ENCODE data around the gene FAM3D.
A peak's percentile ranks its signal among the peaks of the same experiment; 100 is the strongest.

The FAM3D gene

DNA sequence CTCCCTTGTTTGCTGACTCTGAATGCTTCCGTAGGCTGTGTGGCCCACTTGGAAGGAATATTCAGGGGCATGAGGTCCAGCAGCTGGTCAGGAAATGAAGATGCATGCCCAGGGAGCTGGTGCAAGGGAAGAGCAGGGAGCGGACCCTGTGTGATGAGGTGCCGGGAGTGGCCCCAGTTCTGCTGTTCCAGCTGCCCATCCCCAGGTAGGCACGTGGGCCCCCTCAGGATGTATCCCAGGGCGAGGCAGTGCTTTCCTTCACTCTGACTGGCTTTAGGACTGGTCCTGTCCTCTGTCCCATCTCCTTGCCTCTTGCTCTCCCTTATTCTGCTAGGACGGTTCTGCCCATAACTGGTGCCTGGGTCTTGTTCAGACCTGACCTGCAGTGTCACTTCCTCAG lies 1.1 kb upstream of the FAM3D start:
- Histone ChIP-seq H2AK5ac (ENCODE audit: low read length, severe bottlenecking) (no peak overlapping the region), H3K27me3 (ENCODE audit: control insufficient read depth in 1 of 2, insufficient read depth in 1 of 2, low read length in 2 of 2) (peaks cover 18 to 25% of the 10 kb centered on the region in 2 experiments), H2BK12ac (ENCODE audit: low read length in 2 of 2) (no peak overlapping the region), H3K14ac (ENCODE audit: low read length in 2 of 2) (no peak overlapping the region), H3K9me3 (ENCODE audit: control insufficient read depth, low read length) (no peaks in the 10 kb centered on the region), H4K8ac (ENCODE audit: low read length) (no peak overlapping the region), H2BK5ac (ENCODE audit: low read depth, low read length, poor library complexity, severe bottlenecking) (no peak overlapping the region), H3K36me3 (ENCODE audit: control insufficient read depth in 1 of 2, insufficient read depth in 2 of 2, low read depth in 1 of 2, low read length in 2 of 2) (no peaks in the 10 kb centered on the region), H2BK120ac (ENCODE audit: low read depth, low read length) (no peak overlapping the region), H2BK15ac (ENCODE audit: low read depth, poor library complexity, severe bottlenecking) (no peak overlapping the region), H4K91ac (ENCODE audit: low read length) (no peak overlapping the region), H3K23ac (ENCODE audit: low read length in 2 of 2) (peak overlapping the region in 1 of 2 experiments; percentile 28), H3K4me3 (ENCODE audit: insufficient read depth in 1 of 2, low read depth in 1 of 2, low read length in 2 of 2) (peak overlapping the region in 1 of 2 experiments; percentile 21), H3K4ac (ENCODE audit: low read depth in 1 of 2, low read length in 2 of 2) (no peak overlapping the region), H3K4me2 (ENCODE audit: low read length, poor library complexity, severe bottlenecking) (no peak overlapping the region), H3K79me1 (replicated peaks; ENCODE audit: low read length, poor library complexity, severe bottlenecking) (no peaks in the 10 kb centered on the region), H3K27ac (ENCODE audit: low read length, poor library complexity, severe bottlenecking) (no peak overlapping the region), H3K4me1 (ENCODE audit: control insufficient read depth, insufficient read depth, low read depth, low read length) (no peaks in the 10 kb centered on the region), H3K9ac (ENCODE audit: low read length) (no peak overlapping the region), H2AFZ (ENCODE audit: low read depth, low read length) (no peak overlapping the region), H3K18ac (ENCODE audit: low read depth in 1 of 2, low read length in 2 of 2) (no peak overlapping the region)
- WGBS: 79% methylated on average over 6 of the region's 6 CpGs
- DNase-seq: no peak

DNA sequence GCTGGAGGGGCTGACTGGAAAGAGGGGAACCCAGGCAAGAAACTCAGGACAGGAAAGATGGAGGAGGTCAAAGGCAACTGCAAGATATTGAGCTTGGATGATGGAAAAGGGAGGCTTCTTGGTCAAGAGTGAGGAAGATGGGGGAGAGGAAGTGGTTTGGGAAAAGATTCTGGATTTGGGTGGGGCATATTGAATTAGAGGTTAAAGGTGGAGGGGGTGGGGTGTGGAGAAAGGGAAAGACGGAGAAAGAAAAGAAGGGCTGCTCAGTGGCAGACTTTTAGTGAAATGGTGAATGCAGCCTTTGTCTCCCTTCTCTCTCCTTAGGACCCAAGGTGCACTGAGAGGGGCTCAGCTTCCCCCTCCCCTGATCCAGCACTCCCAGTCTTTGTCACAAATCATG lies 655 bp upstream of the FAM3D start:
- Histone ChIP-seq H2BK12ac (ENCODE audit: low read length in 2 of 2) (no peak overlapping the region), H3K23ac (ENCODE audit: low read length in 2 of 2) (no peak overlapping the region), H4K8ac (ENCODE audit: low read length) (no peak overlapping the region), H3K27ac (ENCODE audit: low read length, poor library complexity, severe bottlenecking) (no peak overlapping the region), H3K14ac (ENCODE audit: low read length in 2 of 2) (no peak overlapping the region), H4K91ac (ENCODE audit: low read length) (no peak overlapping the region), H3K4ac (ENCODE audit: low read depth in 1 of 2, low read length in 2 of 2) (no peak overlapping the region), H3K4me2 (ENCODE audit: low read length, poor library complexity, severe bottlenecking) (no peak overlapping the region), H2BK5ac (ENCODE audit: low read depth, low read length, poor library complexity, severe bottlenecking) (no peak overlapping the region), H2AFZ (ENCODE audit: low read depth, low read length) (no peak overlapping the region), H3K36me3 (ENCODE audit: control insufficient read depth in 1 of 2, insufficient read depth in 2 of 2, low read depth in 1 of 2, low read length in 2 of 2) (no peaks in the 10 kb centered on the region), H3K9me3 (ENCODE audit: control insufficient read depth, low read length) (no peaks in the 10 kb centered on the region), H3K79me1 (replicated peaks; ENCODE audit: low read length, poor library complexity, severe bottlenecking) (no peaks in the 10 kb centered on the region), H2BK15ac (ENCODE audit: low read depth, poor library complexity, severe bottlenecking) (no peak overlapping the region), H2BK120ac (ENCODE audit: low read depth, low read length) (no peak overlapping the region), H3K4me3 (ENCODE audit: insufficient read depth in 1 of 2, low read depth in 1 of 2, low read length in 2 of 2) (no peak overlapping the region), H3K18ac (ENCODE audit: low read depth in 1 of 2, low read length in 2 of 2) (no peak overlapping the region), H3K4me1 (ENCODE audit: control insufficient read depth, insufficient read depth, low read depth, low read length) (no peaks in the 10 kb centered on the region), H3K9ac (ENCODE audit: low read length) (no peak overlapping the region), H3K27me3 (ENCODE audit: control insufficient read depth in 1 of 2, insufficient read depth in 1 of 2, low read length in 2 of 2) (peaks cover 15 to 25% of the 10 kb centered on the region in 2 experiments), H2AK5ac (ENCODE audit: low read length, severe bottlenecking) (no peak overlapping the region)
- 100% methylated on average over 1 of the region's 1 CpG for WGBS
- DNase-seq: no peak

DNA sequence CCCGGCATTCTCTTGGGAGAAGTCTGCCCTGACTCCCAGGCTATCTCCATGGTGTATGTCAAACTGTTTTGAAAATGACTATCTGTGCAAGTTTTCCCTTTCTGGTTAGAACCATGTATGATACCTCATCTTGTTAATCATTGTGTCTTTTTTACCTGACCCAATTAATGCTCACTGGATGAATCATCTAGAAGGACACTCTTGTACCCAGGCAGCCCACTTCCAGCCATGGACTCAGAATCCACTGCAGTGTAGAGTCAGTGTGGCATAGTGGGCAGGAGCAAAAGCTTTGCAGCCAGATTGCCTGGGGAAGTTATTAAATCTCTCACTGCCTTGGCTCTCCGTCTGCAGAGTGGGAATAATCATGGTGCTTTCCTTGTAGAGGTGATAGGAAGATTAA lies 1.2 kb downstream of the FAM3D start:
- H3K23ac ChIP-seq (ENCODE audit: low read length in 2 of 2): no peak overlapping the region
- no peak overlapping the region for H2BK15ac ChIP-seq (ENCODE audit: low read depth, poor library complexity, severe bottlenecking)
- H3K14ac ChIP-seq (ENCODE audit: low read length in 2 of 2): no peak overlapping the region
- H2BK120ac ChIP-seq (ENCODE audit: low read depth, low read length): no peak overlapping the region
- H3K4me1 ChIP-seq (ENCODE audit: control insufficient read depth, insufficient read depth, low read depth, low read length): no peaks in the 10 kb centered on the region
- H4K91ac ChIP-seq (ENCODE audit: low read length): no peak overlapping the region
- H2BK5ac ChIP-seq (ENCODE audit: low read depth, low read length, poor library complexity, severe bottlenecking): no peak overlapping the region
- H3K4ac ChIP-seq (ENCODE audit: low read depth in 1 of 2, low read length in 2 of 2): no peak overlapping the region
- no peak overlapping the region for H3K9ac ChIP-seq (ENCODE audit: low read length)
- H4K8ac ChIP-seq (ENCODE audit: low read length): no peak overlapping the region
- no peak overlapping the region for H3K4me3 ChIP-seq (ENCODE audit: insufficient read depth in 1 of 2, low read depth in 1 of 2, low read length in 2 of 2)
- no peak overlapping the region for H2BK12ac ChIP-seq (ENCODE audit: low read length in 2 of 2)
- H3K79me1 ChIP-seq (replicated peaks; ENCODE audit: low read length, poor library complexity, severe bottlenecking): no peaks in the 10 kb centered on the region
- no peak overlapping the region for H3K4me2 ChIP-seq (ENCODE audit: low read length, poor library complexity, severe bottlenecking)
- no peak for DNase-seq
- no peak overlapping the region for H2AFZ ChIP-seq (ENCODE audit: low read depth, low read length)
- H3K18ac ChIP-seq (ENCODE audit: low read depth in 1 of 2, low read length in 2 of 2): no peak overlapping the region
- H3K27me3 ChIP-seq (ENCODE audit: control insufficient read depth in 1 of 2, insufficient read depth in 1 of 2, low read length in 2 of 2): peaks cover 0 to 20% of the 10 kb centered on the region in 2 experiments
- no peaks in the 10 kb centered on the region for H3K9me3 ChIP-seq (ENCODE audit: control insufficient read depth, low read length)
- H2AK5ac ChIP-seq (ENCODE audit: low read length, severe bottlenecking): no peak overlapping the region
- 79% methylated on average over 2 of the region's 2 CpGs for WGBS
- H3K27ac ChIP-seq (ENCODE audit: low read length, poor library complexity, severe bottlenecking): no peak overlapping the region
- H3K36me3 ChIP-seq (ENCODE audit: control insufficient read depth in 1 of 2, insufficient read depth in 2 of 2, low read depth in 1 of 2, low read length in 2 of 2): no peaks in the 10 kb centered on the region

DNA sequence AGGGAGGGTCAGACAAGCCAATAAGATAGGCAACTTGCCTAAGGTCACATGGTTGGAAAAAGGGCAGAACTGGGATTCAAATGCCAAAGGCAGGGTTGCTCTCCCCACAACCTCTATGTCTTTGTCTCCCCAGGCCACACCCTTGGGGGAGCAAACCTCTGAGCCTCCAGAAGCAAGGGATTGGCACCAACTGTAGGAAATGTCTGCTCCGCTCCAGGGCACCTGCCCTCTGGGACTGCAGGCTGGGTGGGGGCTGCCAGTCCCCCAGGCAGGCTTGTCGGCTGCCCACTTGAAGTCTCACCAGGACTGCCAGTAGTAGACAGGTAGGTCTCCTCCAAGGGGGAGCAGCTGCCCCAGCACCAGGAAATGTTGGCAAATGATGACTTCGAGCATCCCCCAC lies 2.0 kb downstream of the FAM3D start:
- Histone ChIP-seq H3K79me1 (replicated peaks; ENCODE audit: low read length, poor library complexity, severe bottlenecking) (no peaks in the 10 kb centered on the region), H3K14ac (ENCODE audit: low read length in 2 of 2) (no peak overlapping the region), H2AFZ (ENCODE audit: low read depth, low read length) (no peak overlapping the region)

More for the DNA sequence above, 2.0 kb downstream of the FAM3D start:
- H3K23ac ChIP-seq (ENCODE audit: low read length in 2 of 2): no peak overlapping the region
- no peak overlapping the region for H4K8ac ChIP-seq (ENCODE audit: low read length)
- H3K9me3 ChIP-seq (ENCODE audit: control insufficient read depth, low read length): no peaks in the 10 kb centered on the region
- H2BK12ac ChIP-seq (ENCODE audit: low read length in 2 of 2): no peak overlapping the region
- no peak overlapping the region for H3K4me2 ChIP-seq (ENCODE audit: low read length, poor library complexity, severe bottlenecking)
- no peak overlapping the region for H2BK120ac ChIP-seq (ENCODE audit: low read depth, low read length)
- H3K4me1 ChIP-seq (ENCODE audit: control insufficient read depth, insufficient read depth, low read depth, low read length): no peaks in the 10 kb centered on the region
- H3K36me3 ChIP-seq (ENCODE audit: control insufficient read depth in 1 of 2, insufficient read depth in 2 of 2, low read depth in 1 of 2, low read length in 2 of 2): no peaks in the 10 kb centered on the region
- H3K4ac ChIP-seq (ENCODE audit: low read depth in 1 of 2, low read length in 2 of 2): no peak overlapping the region
- H2BK15ac ChIP-seq (ENCODE audit: low read depth, poor library complexity, severe bottlenecking): no peak overlapping the region
- H3K27me3 ChIP-seq (ENCODE audit: control insufficient read depth in 1 of 2, insufficient read depth in 1 of 2, low read length in 2 of 2): peaks cover 0 to 14% of the 10 kb centered on the region in 2 experiments
- no peak overlapping the region for H4K91ac ChIP-seq (ENCODE audit: low read length)
- no peak overlapping the region for H2AK5ac ChIP-seq (ENCODE audit: low read length, severe bottlenecking)
- H3K18ac ChIP-seq (ENCODE audit: low read depth in 1 of 2, low read length in 2 of 2): no peak overlapping the region
- H3K4me3 ChIP-seq (ENCODE audit: insufficient read depth in 1 of 2, low read depth in 1 of 2, low read length in 2 of 2): no peak overlapping the region
- H2BK5ac ChIP-seq (ENCODE audit: low read depth, low read length, poor library complexity, severe bottlenecking): no peak overlapping the region
- DNase-seq: no peak
- WGBS: 85% methylated on average over 3 of the region's 3 CpGs
- H3K27ac ChIP-seq (ENCODE audit: low read length, poor library complexity, severe bottlenecking): no peak overlapping the region
- no peak overlapping the region for H3K9ac ChIP-seq (ENCODE audit: low read length)

Data from mesenchymal stem cell (in vitro differentiated cells and primary cell).